ENCODE results near the gene DNTT.
A peak's percentile ranks its signal among the peaks of the same experiment; 100 is the strongest.
"Not testable (repeated sequence)": the region's sequence is repeated elsewhere in the genome, so short reads cannot be mapped to it uniquely, and the experiment has no call there.

Gene DNTT

GRCh38 chr10:96285331-96285752 is 18.9 kb upstream of the DNTT start:
- no peak for TF ChIP-seq GATA1 (IDR thresholded peaks at IDR 0.05; ENCODE audit: low read depth, low read length)
- TF ChIP-seq POLR2A (IDR thresholded peaks at IDR 0.05; ENCODE audit: low read length), result no peak
- no peak for DNase-seq

GRCh38 chr10:96287392-96288105 is 16.7 kb upstream of the DNTT start:
- TF ChIP-seq POLR2A (IDR thresholded peaks at IDR 0.05; ENCODE audit: low read length) (no peak), GATA1 (IDR thresholded peaks at IDR 0.05; ENCODE audit: low read depth, low read length) (no peak)
- no peak for DNase-seq

GRCh38 chr10:96288151-96288621 is 16.0 kb upstream of the DNTT start:
- no peak for TF ChIP-seq GATA1 (IDR thresholded peaks at IDR 0.05; ENCODE audit: low read depth, low read length)
- TF ChIP-seq POLR2A (IDR thresholded peaks at IDR 0.05; ENCODE audit: low read length), result no peak
- no peak for DNase-seq

- no peak for TF ChIP-seq POLR2A (IDR thresholded peaks at IDR 0.05; ENCODE audit: low read length)
- TF ChIP-seq GATA1 (IDR thresholded peaks at IDR 0.05; ENCODE audit: low read depth, low read length), result no peak
- DNase-seq, result no peak
Measured at GRCh38 chr10:96289218-96289910, 14.9 kb upstream of the DNTT start.

- no peak for DNase-seq
- no peak for TF ChIP-seq POLR2A (IDR thresholded peaks at IDR 0.05; ENCODE audit: low read length)
- no peak for TF ChIP-seq GATA1 (IDR thresholded peaks at IDR 0.05; ENCODE audit: low read depth, low read length)
Measured at GRCh38 chr10:96290368-96291133, 13.7 kb upstream of the DNTT start.

- DNase-seq, result peak; percentile 31 to 38
- no peak for TF ChIP-seq GATA1 (IDR thresholded peaks at IDR 0.05; ENCODE audit: low read depth, low read length)
- TF ChIP-seq POLR2A (IDR thresholded peaks at IDR 0.05; ENCODE audit: low read length), result no peak
Measured at GRCh38 chr10:96292971-96293920, 11.0 kb upstream of the DNTT start.

GRCh38 chr10:96295475-96295874 is 8.8 kb upstream of the DNTT start:
- TF ChIP-seq POLR2A (IDR thresholded peaks at IDR 0.05; ENCODE audit: low read length), result no peak
- no peak for TF ChIP-seq GATA1 (IDR thresholded peaks at IDR 0.05; ENCODE audit: low read depth, low read length)
- DNase-seq, result no peak

GRCh38 chr10:96297486-96297885 is 6.7 kb upstream of the DNTT start:
- TF ChIP-seq POLR2A (IDR thresholded peaks at IDR 0.05; ENCODE audit: low read length), result no peak
- TF ChIP-seq GATA1 (IDR thresholded peaks at IDR 0.05; ENCODE audit: low read depth, low read length), result no peak
- no peak for DNase-seq

- DNase-seq, result no peak
- TF ChIP-seq GATA1 (IDR thresholded peaks at IDR 0.05; ENCODE audit: low read depth, low read length) (no peak), POLR2A (IDR thresholded peaks at IDR 0.05; ENCODE audit: low read length) (no peak)
Measured at GRCh38 chr10:96298362-96298761, 5.9 kb upstream of the DNTT start.

- no peak for DNase-seq
- TF ChIP-seq GATA1 (IDR thresholded peaks at IDR 0.05; ENCODE audit: low read depth, low read length) (no peak), POLR2A (IDR thresholded peaks at IDR 0.05; ENCODE audit: low read length) (no peak)
Measured at GRCh38 chr10:96299383-96299782, 4.9 kb upstream of the DNTT start.

- TF ChIP-seq GATA1 (IDR thresholded peaks at IDR 0.05; ENCODE audit: low read depth, low read length), result no peak
- no peak for TF ChIP-seq POLR2A (IDR thresholded peaks at IDR 0.05; ENCODE audit: low read length)
- DNase-seq, result no peak
Measured at GRCh38 chr10:96301616-96302015, 2.6 kb upstream of the DNTT start.

- no peak for DNase-seq
- TF ChIP-seq POLR2A (IDR thresholded peaks at IDR 0.05; ENCODE audit: low read length) (no peak), GATA1 (IDR thresholded peaks at IDR 0.05; ENCODE audit: low read depth, low read length) (no peak)
Measured at GRCh38 chr10:96305019-96305418, 785 bp downstream of the DNTT start.

GRCh38 chr10:96306516-96306915 is 2.3 kb downstream of the DNTT start:
- DNase-seq, result no peak
- TF ChIP-seq GATA1 (IDR thresholded peaks at IDR 0.05; ENCODE audit: low read depth, low read length) (no peak), POLR2A (IDR thresholded peaks at IDR 0.05; ENCODE audit: low read length) (no peak)

GRCh38 chr10:96308854-96309253 is 4.6 kb downstream of the DNTT start:
- not testable (repeated sequence) for DNase-seq
